HCT116 (cell line): ENCODE results near the gene SLC22A12. TPM values are rescaled to one million over a fixed set of nuclear protein-coding genes. Genes with fewer than 3 reads are reported as not detected.

ENCODE experiments used
- ATAC-seq: fragments of 200-7000 bp; cut with Tn5 transposase; 2 replicates; pipeline ENCODE4 v1.9.1; 2020; ENCODE audit warnings: mild to moderate bottlenecking, moderate library complexity
- BruUV-seq: library from RNA; stranded (reverse); fragments of 400-500 nt; replicated peaks from 2 replicates; lab custom pipeline; 2021; lab: Mats Ljungman, UMichigan
- CTCF ChIA-PET: fragments of 300-600 bp; sonication (Branson Sonifier 250); formaldehyde crosslinking; loops from one replicate; lab custom pipeline; 2021; ENCODE audit warnings: antibody characterized with exemption; lab: Charles Lee
- POLR2A ChIA-PET: fragments of 300-600, 350-600 bp; sonication (Branson Sonifier 250); formaldehyde crosslinking; loops from one replicate; lab custom pipeline; 2021; ENCODE audit warnings: antibody characterized with exemption; lab: Charles Lee
- RAD21 ChIA-PET, 2 experiments: fragments of 300-600 bp; sonication (Branson Sonifier 250); formaldehyde crosslinking; loops; one replicate each; lab custom pipeline; 2023; ENCODE audit warnings: low total read pairs in 2 of 2; ENCODE audit not compliant: uncharacterized antibody in 2 of 2, unreplicated experiment in 2 of 2, low non-redundant PET in 1 of 2; lab: Charles Lee
- DNase-seq: peaks from one replicate; pipeline ENCODE4 v3.0.0-alpha.2; 2010; ENCODE audit warnings: low read depth, low spot score
- H2AFZ ChIP-seq: fragments of 200-600 bp; shearing (Covaris generic), sonication (generic); 2 replicates; pipeline ENCODE4 v1.6.1; 2017; ENCODE audit warnings: low read depth, mixed run types, mixed read lengths, antibody characterized with exemption, low read length; ENCODE audit not compliant: poor library complexity, severe bottlenecking
- H3K27ac ChIP-seq: 2 replicates; pipeline ENCODE4 v1.5.1; 2012; ENCODE audit warnings: low read depth, low read length
- H3K27me3 ChIP-seq: fragments of 200-600 bp; sonication (generic); 2 replicates; pipeline ENCODE4 v1.6.1; 2016; ENCODE audit warnings: mixed run types, low read length, mixed read lengths; ENCODE audit not compliant: insufficient read depth
- H3K36me3 ChIP-seq, 2 experiments: fragments of 200-500 bp in 1 of 2; fragments of 200-600 bp in 1 of 2; sonication (Bioruptor generic) in 1 of 2; sonication (generic) in 1 of 2; 2 replicates each; pipeline versions ENCODE4 v1.5.1 to v1.6.1; 2014 to 2016; ENCODE audit warnings: low read length in 2 of 2, inconsistent platforms in 1 of 2, mixed read lengths in 1 of 2, mixed run types in 1 of 2; ENCODE audit not compliant: insufficient read depth in 2 of 2, control insufficient read depth in 1 of 2
- H3K4me1 ChIP-seq, 2 experiments: fragments of 200-600 bp in 1 of 2; sonication (generic) in 1 of 2; 2 replicates each; pipeline versions ENCODE4 v1.5.1 to v1.6.1; 2012 to 2017; ENCODE audit warnings: low read length in 2 of 2, inconsistent platforms in 1 of 2, mild to moderate bottlenecking in 1 of 2, mixed read lengths in 1 of 2, mixed run types in 1 of 2, moderate library complexity in 1 of 2; ENCODE audit not compliant: insufficient read depth in 2 of 2, control insufficient read depth in 1 of 2
- H3K4me2 ChIP-seq: fragments of 200-600 bp; sonication (generic); 2 replicates; pipeline ENCODE4 v1.6.1; 2017; ENCODE audit warnings: mixed run types, low read length, mixed read lengths
- H3K4me3 ChIP-seq, 2 experiments: fragments of 200-600 bp in 1 of 2; sonication (generic) in 1 of 2; replicated peaks in 1 of 2; 2 replicates each; pipeline ENCODE4 v1.5.1; 2011 to 2016; ENCODE audit warnings: low read length in 2 of 2, control low read depth in 1 of 2, low read depth in 1 of 2, mild to moderate bottlenecking in 1 of 2, mixed read lengths in 1 of 2, mixed run types in 1 of 2
- H3K79me2 ChIP-seq: fragments of 200-600 bp; sonication (generic); 2 replicates; pipeline ENCODE4 v1.6.1; 2017; ENCODE audit warnings: mild to moderate bottlenecking, mixed run types, low read length, moderate library complexity, mixed read lengths; ENCODE audit not compliant: insufficient read depth
- H3K9ac ChIP-seq: fragments of 200-600 bp; sonication (generic); 2 replicates; pipeline ENCODE4 v1.6.1; 2016; ENCODE audit warnings: low read length, mixed read lengths
- H3K9me2 ChIP-seq: fragments of 200-600 bp; sonication (generic), shearing (Covaris generic); 2 replicates; pipeline ENCODE4 v1.6.1; 2017; ENCODE audit warnings: mixed run types, mild to moderate bottlenecking, moderate library complexity; ENCODE audit not compliant: insufficient read depth
- H3K9me3 ChIP-seq, 2 experiments: fragments of 200-500 bp in 1 of 2; fragments of 200-600 bp in 1 of 2; sonication (Bioruptor generic) in 1 of 2; sonication (generic) in 1 of 2; 2 replicates each; pipeline ENCODE4 v1.6.1; 2014 to 2017; ENCODE audit warnings: low read length in 2 of 2, mixed read lengths in 2 of 2, inconsistent platforms in 1 of 2, low read depth in 1 of 2, mild to moderate bottlenecking in 1 of 2, mixed run types in 1 of 2, moderate library complexity in 1 of 2; ENCODE audit not compliant: control insufficient read depth in 1 of 2, insufficient read depth in 1 of 2
- H4K20me1 ChIP-seq: fragments of 200-600 bp; sonication (generic), shearing (Covaris generic); 2 replicates; pipeline ENCODE4 v1.6.1; 2017; ENCODE audit warnings: mixed run types, mild to moderate bottlenecking, moderate library complexity; ENCODE audit not compliant: insufficient read depth
- CBX3 ChIP-seq: IDR thresholded peaks from 2 replicates; pipeline ENCODE4 v1.6.1; 2012; ENCODE audit warnings: low read depth
- EGR1 ChIP-seq: IDR thresholded peaks from 2 replicates; pipeline ENCODE4 v1.6.1; 2012; ENCODE audit warnings: low read depth
- ELF1 ChIP-seq: IDR thresholded peaks from 2 replicates; pipeline ENCODE4 v1.6.1; 2012; ENCODE audit warnings: low read depth, borderline replicate concordance
- EZH2 ChIP-seq: fragments of 200-600 bp; sonication (generic); IDR thresholded peaks from 2 replicates; pipeline ENCODE4 v1.6.1; 2017; ENCODE audit warnings: antibody characterized with exemption, mixed run types
- EZH2phosphoT487 ChIP-seq: fragments of 200-600 bp; IDR thresholded peaks from 2 replicates; pipeline ENCODE4 v1.6.1; 2018; ENCODE audit warnings: antibody characterized with exemption, borderline replicate concordance
- FOSL1 ChIP-seq: IDR thresholded peaks from 2 replicates; pipeline ENCODE4 v1.6.1; 2012; ENCODE audit warnings: low read depth
- JUND ChIP-seq: IDR thresholded peaks from 2 replicates; pipeline ENCODE4 v1.6.1; 2012
- POLR2A ChIP-seq: IDR thresholded peaks from 2 replicates; pipeline ENCODE4 v1.7.0; 2011; ENCODE audit warnings: borderline replicate concordance; ENCODE audit not compliant: insufficient read depth, insufficient read length; ENCODE audit errors: extremely low read depth
- POLR2AphosphoS5 ChIP-seq: IDR thresholded peaks from 2 replicates; pipeline ENCODE4 v1.6.1; 2011; ENCODE audit warnings: mild to moderate bottlenecking, low read depth, low read length, moderate library complexity
- RAD21 ChIP-seq: IDR thresholded peaks from 2 replicates; pipeline ENCODE4 v1.6.1; 2012; ENCODE audit warnings: low read depth, mild to moderate bottlenecking
- SIN3A ChIP-seq: IDR thresholded peaks from 2 replicates; pipeline ENCODE4 v1.6.1; 2012; ENCODE audit warnings: low read depth
- ZFX ChIP-seq: fragments of 450-650 bp; IDR thresholded peaks from 2 replicates; pipeline ENCODE4 v1.6.1; 2017
- intact Hi-C: fragments of 100-400 bp; cut with micrococcal nuclease; formaldehyde crosslinking; loops from 2 replicates; pipeline ENCODE4 v1.10.0; 2022
- total RNA-seq: library from RNA; stranded (reverse); gene quantifications from one replicate; pipeline ENCODE4 v1.2.1, GENCODE V29; 2021; ENCODE audit not compliant: unreplicated experiment
- TF ChIP-seq, protein P1 (sequence below): IDR thresholded peaks from 2 replicates; pipeline ENCODE4 v1.6.1; 2012; ENCODE audit warnings: low read depth

SLC22A12 gene
- total RNA-seq, 1 experiment from 2014 or later, result not detected

DNA sequence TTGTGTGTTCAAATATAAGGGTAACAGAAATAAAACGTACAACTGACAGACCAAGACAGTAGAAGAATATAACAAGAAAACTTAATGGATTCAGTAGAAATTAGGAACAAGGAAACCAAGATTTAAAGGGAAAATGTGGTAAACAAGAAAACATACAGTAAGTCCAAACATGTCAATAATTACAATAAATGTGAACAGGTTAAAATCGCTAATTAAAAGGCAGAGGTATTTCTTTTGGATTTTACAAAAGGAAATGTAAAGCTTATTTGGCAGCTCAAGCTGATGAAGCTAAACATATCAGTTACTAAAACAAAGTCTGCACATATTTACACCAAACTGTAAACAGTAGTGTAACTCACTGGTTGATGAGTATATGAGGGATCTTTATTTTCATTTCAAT lies 2.3 kb upstream of the SLC22A12 start:
- H3K9ac ChIP-seq, result no peak overlapping the region
- H3K9me2 ChIP-seq, result no peaks in the 10 kb centered on the region
- ATAC-seq (no peak), DNase-seq (no peak)
- no peaks in the 10 kb centered on the region for H3K27me3 ChIP-seq
- POLR2A ChIA-PET, result no interaction called here
- RAD21 ChIA-PET, result no interaction called here
- H3K79me2 ChIP-seq, result no peaks in the 10 kb centered on the region
- no peak overlapping the region for H2AFZ ChIP-seq
- CTCF ChIA-PET, result no interaction called here
- H3K27ac ChIP-seq, result no peak overlapping the region
- no peak overlapping the region for H3K4me2 ChIP-seq
- TF ChIP-seq ZFX, result no peak
- TF ChIP-seq, protein P1, sequence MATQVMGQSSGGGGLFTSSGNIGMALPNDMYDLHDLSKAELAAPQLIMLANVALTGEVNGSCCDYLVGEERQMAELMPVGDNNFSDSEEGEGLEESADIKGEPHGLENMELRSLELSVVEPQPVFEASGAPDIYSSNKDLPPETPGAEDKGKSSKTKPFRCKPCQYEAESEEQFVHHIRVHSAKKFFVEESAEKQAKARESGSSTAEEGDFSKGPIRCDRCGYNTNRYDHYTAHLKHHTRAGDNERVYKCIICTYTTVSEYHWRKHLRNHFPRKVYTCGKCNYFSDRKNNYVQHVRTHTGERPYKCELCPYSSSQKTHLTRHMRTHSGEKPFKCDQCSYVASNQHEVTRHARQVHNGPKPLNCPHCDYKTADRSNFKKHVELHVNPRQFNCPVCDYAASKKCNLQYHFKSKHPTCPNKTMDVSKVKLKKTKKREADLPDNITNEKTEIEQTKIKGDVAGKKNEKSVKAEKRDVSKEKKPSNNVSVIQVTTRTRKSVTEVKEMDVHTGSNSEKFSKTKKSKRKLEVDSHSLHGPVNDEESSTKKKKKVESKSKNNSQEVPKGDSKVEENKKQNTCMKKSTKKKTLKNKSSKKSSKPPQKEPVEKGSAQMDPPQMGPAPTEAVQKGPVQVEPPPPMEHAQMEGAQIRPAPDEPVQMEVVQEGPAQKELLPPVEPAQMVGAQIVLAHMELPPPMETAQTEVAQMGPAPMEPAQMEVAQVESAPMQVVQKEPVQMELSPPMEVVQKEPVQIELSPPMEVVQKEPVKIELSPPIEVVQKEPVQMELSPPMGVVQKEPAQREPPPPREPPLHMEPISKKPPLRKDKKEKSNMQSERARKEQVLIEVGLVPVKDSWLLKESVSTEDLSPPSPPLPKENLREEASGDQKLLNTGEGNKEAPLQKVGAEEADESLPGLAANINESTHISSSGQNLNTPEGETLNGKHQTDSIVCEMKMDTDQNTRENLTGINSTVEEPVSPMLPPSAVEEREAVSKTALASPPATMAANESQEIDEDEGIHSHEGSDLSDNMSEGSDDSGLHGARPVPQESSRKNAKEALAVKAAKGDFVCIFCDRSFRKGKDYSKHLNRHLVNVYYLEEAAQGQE, result no peak
- TF ChIP-seq EGR1, result no peak
- no peak for TF ChIP-seq RAD21
- TF ChIP-seq CBX3, result no peak
- no peak for TF ChIP-seq FOSL1
- no peak for TF ChIP-seq SIN3A
- TF ChIP-seq POLR2AphosphoS5, result no peak
- TF ChIP-seq JUND, result no peak
- TF ChIP-seq EZH2, result no peak
- TF ChIP-seq EZH2phosphoT487, result no peak
- TF ChIP-seq POLR2A, result no peak
- no peak for TF ChIP-seq ELF1
- no TSS peak for BruUV-seq
- no peaks in the 10 kb centered on the region for H3K4me1 ChIP-seq
- intact Hi-C loops, result no loop called here
- no peaks in the 10 kb centered on the region for H3K36me3 ChIP-seq
- H4K20me1 ChIP-seq, result no peaks in the 10 kb centered on the region
- no peak overlapping the region for H3K4me3 ChIP-seq
- H3K9me3 ChIP-seq, result no peaks in the 10 kb centered on the region
